GM10248 (cell line): Measurements from ENCODE around the gene KHDRBS2.

Experiments
- CTCF ChIA-PET: fragments of 300-600 bp; sonication (Branson Sonifier 250); formaldehyde crosslinking; extraction: SDS; loops from one replicate; lab custom pipeline; 2021; ENCODE audit warnings: antibody characterized with exemption; lab: Yijun Ruan, JAX
- POLR2A ChIA-PET: fragments of 350-650 bp; sonication (Branson Sonifier 250); formaldehyde crosslinking; extraction: SDS; loops from one replicate; lab custom pipeline; 2020; ENCODE audit warnings: antibody characterized with exemption; lab: Yijun Ruan, JAX
- DNase-seq: peaks from one replicate; pipeline ENCODE4 v3.0.0; 2012; ENCODE audit errors: extremely low spot score
- CTCF ChIP-seq: IDR thresholded peaks from 2 replicates; pipeline ENCODE4 v1.5.1; 2012; ENCODE audit warnings: mild to moderate bottlenecking, low read depth; ENCODE audit errors: extremely low read depth, missing control alignments, control extremely low read depth

KHDRBS2 gene

DNA sequence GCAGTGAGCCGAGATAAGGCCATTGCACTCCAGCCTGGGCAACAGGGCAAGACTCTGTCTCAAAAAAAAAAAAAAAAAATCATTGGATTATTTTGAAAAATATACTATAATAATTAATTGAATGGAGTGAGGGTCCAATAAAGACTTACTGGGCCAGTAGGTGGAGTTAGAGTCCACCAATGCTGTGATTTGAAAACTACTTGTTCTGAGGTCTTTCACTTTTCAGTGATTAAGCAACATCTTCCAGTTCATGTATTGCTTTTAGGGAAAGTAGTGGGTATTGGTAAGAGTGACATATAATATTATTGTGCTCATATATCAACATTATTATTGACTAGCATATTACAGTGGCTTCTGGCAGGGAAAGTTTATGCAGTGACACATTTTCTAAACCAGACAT lies 530.3 kb downstream of the KHDRBS2 start:
- no peak for DNase-seq
- TF ChIP-seq CTCF = no peak
- POLR2A ChIA-PET = no interaction called here
- CTCF ChIA-PET = no interaction called here

- ChIA-PET CTCF (interaction anchor here (1.3 kb wide), 1 partner anchor 11 kb away, joined by 3 read pairs; no protein-coding TSS in a partner anchor), POLR2A (no interaction called here)
- no peak for DNase-seq
- no peak for TF ChIP-seq CTCF
These were observed 534.0 kb downstream of the KHDRBS2 start for GRCh38 chr6:61751986-61752385.

- TF ChIP-seq CTCF = no peak
- POLR2A ChIA-PET = no interaction called here
- CTCF ChIA-PET = no interaction called here
- DNase-seq = no peak
These were observed 540.0 kb downstream of the KHDRBS2 start for GRCh38 chr6:61745994-61746393.

GRCh38 chr6:61711849-61712248 lies 574.2 kb downstream of the KHDRBS2 start:
- CTCF ChIA-PET = interaction anchor here (1.3 kb wide), 1 partner anchor 20 kb away, joined by 3 read pairs; no protein-coding TSS in a partner anchor
- DNase-seq = no peak
- no peak for TF ChIP-seq CTCF
- POLR2A ChIA-PET = no interaction called here

GRCh38 chr6:61688165-61688564 lies 597.9 kb downstream of the KHDRBS2 start:
- ChIA-PET POLR2A (no interaction called here), CTCF (interaction anchor here (0.8 kb wide), 1 partner anchor 10 kb away, joined by 3 read pairs; no protein-coding TSS in a partner anchor)
- no peak for DNase-seq
- TF ChIP-seq CTCF = no peak

GRCh38 chr6:61682562-61682961 lies 603.5 kb downstream of the KHDRBS2 start:
- DNase-seq = no peak
- no peak for TF ChIP-seq CTCF
- ChIA-PET POLR2A (no interaction called here), CTCF (no interaction called here)
